H1 (cell line): ENCODE results near the gene CASS4. TPM values are rescaled to one million over a fixed set of nuclear protein-coding genes. Genes with fewer than 3 reads are reported as not detected.

Experiments
- CTCF ChIA-PET: fragments of 300-600 bp; sonication (Branson Sonifier 250); formaldehyde crosslinking; loops from one replicate; lab custom pipeline; 2021; ENCODE audit not compliant: partially characterized antibody; lab: Charles Lee
- POLR2A ChIA-PET: fragments of 300-600 bp; sonication (Branson Sonifier 250); formaldehyde crosslinking; loops from one replicate; lab custom pipeline; 2021; ENCODE audit warnings: inconsistent platforms; ENCODE audit not compliant: partially characterized antibody; lab: Charles Lee
- DNase-seq, 2 experiments: peaks; one replicate each; pipeline versions ENCODE4 v3.0.0 to v3.0.0-alpha.2; 2010 to 2022; ENCODE audit warnings: low spot score in 2 of 2, low read depth in 1 of 2, mixed read lengths in 1 of 2
- FAIRE-seq: peaks from 2 replicates; lab custom pipeline; 2011; peaks lifted over from hg19 to GRCh38; lab: Jason Lieb, UNC
- H2AFZ ChIP-seq: 2 replicates; pipeline ENCODE4 v1.8.1; 2012; ENCODE audit warnings: low read length, inconsistent platforms
- H2AK5ac ChIP-seq: 2 replicates; pipeline ENCODE4 v1.6.1; 2013; ENCODE audit warnings: low read depth, low read length
- H2BK120ac ChIP-seq: replicated peaks from 2 replicates; pipeline ENCODE3; 2013; ENCODE audit warnings: low read depth, low read length, inconsistent platforms
- H2BK12ac ChIP-seq: 2 replicates; pipeline ENCODE4 v1.6.1; 2013; ENCODE audit warnings: low read depth, low read length
- H2BK15ac ChIP-seq: 2 replicates; pipeline ENCODE4 v1.6.1; 2013; ENCODE audit warnings: low read length
- H2BK20ac ChIP-seq: 2 replicates; pipeline ENCODE4 v1.6.1; 2013; ENCODE audit warnings: low read length
- H2BK5ac ChIP-seq: 2 replicates; pipeline ENCODE4 v1.6.1; 2013; ENCODE audit warnings: low read depth, low read length
- H3K14ac ChIP-seq: 2 replicates; pipeline ENCODE4 v1.6.1; 2013; ENCODE audit warnings: inconsistent platforms; ENCODE audit not compliant: insufficient read length
- H3K18ac ChIP-seq: 2 replicates; pipeline ENCODE4 v1.6.1; 2013; ENCODE audit warnings: low read length; ENCODE audit errors: extremely low read depth
- H3K23ac ChIP-seq: 2 replicates; pipeline ENCODE4 v1.6.1; 2013; ENCODE audit warnings: inconsistent platforms; ENCODE audit not compliant: insufficient read length
- H3K23me2 ChIP-seq: 2 replicates; pipeline ENCODE4 v1.6.1; 2013; ENCODE audit warnings: low read depth, low read length
- H3K27ac ChIP-seq: 2 replicates; pipeline ENCODE4 v1.6.1; 2011; ENCODE audit warnings: low read depth, low read length, inconsistent platforms
- H3K27me3 ChIP-seq, 4 experiments: replicated peaks in 1 of 4; 1 replicate in 1 of 4; 2 replicates in 3 of 4; pipeline versions ENCODE4 v1.6.1 to v1.8.1; 2011 to 2013; ENCODE audit warnings: low read length in 3 of 4, mild to moderate bottlenecking in 3 of 4, inconsistent platforms in 2 of 4, mixed read lengths in 2 of 4, moderate library complexity in 1 of 4; ENCODE audit not compliant: control insufficient read depth in 3 of 4, insufficient read depth in 3 of 4; ENCODE audit errors: extremely low read depth in 1 of 4
- H3K36me3 ChIP-seq, 4 experiments: 2 replicates each; pipeline versions ENCODE4 v1.6.1 to v1.8.1; 2011 to 2013; ENCODE audit warnings: mild to moderate bottlenecking in 4 of 4, low read length in 3 of 4, moderate library complexity in 2 of 4, control low read depth in 1 of 4, inconsistent platforms in 1 of 4; ENCODE audit not compliant: insufficient read depth in 4 of 4, control insufficient read depth in 2 of 4
- H3K4ac ChIP-seq: replicated peaks from 2 replicates; pipeline ENCODE3; 2013; ENCODE audit warnings: low read length, low read depth, mixed read lengths, inconsistent platforms; ENCODE audit not compliant: insufficient read length
- H3K4me1 ChIP-seq, 4 experiments: replicated peaks in 1 of 4; 1 replicate in 1 of 4; 2 replicates in 3 of 4; pipeline versions ENCODE4 v1.6.1 to v1.8.1; 2011 to 2013; ENCODE audit warnings: low read length in 3 of 4, inconsistent platforms in 2 of 4, mixed read lengths in 1 of 4; ENCODE audit not compliant: insufficient read depth in 4 of 4, control insufficient read depth in 3 of 4
- H3K4me2 ChIP-seq, 2 experiments: 2 replicates each; pipeline versions ENCODE4 v1.6.1 to v1.8.1; 2011 to 2013; ENCODE audit warnings: low read depth in 2 of 2, low read length in 2 of 2, control low read depth in 1 of 2, inconsistent platforms in 1 of 2, mild to moderate bottlenecking in 1 of 2; ENCODE audit not compliant: insufficient read depth in 1 of 2
- H3K4me3 ChIP-seq, 4 experiments: fragments of 200-600, 300-600 bp in 1 of 4; sonication (generic), shearing (Covaris generic), sonication (Bioruptor Twin) in 1 of 4; 2 replicates each; pipeline versions ENCODE4 v1.5.1 to v1.8.1; 2011 to 2016; ENCODE audit warnings: low read length in 4 of 4, low read depth in 3 of 4, control low read depth in 2 of 4, inconsistent platforms in 2 of 4, mild to moderate bottlenecking in 2 of 4, mixed read lengths in 1 of 4, moderate library complexity in 1 of 4; ENCODE audit not compliant: insufficient read depth in 2 of 4; ENCODE audit errors: extremely low read depth in 1 of 4
- H3K56ac ChIP-seq: replicated peaks from 2 replicates; pipeline ENCODE3; 2013; ENCODE audit warnings: low read depth, mild to moderate bottlenecking, mixed read lengths, low read length, inconsistent platforms; ENCODE audit not compliant: insufficient read length
- H3K79me1 ChIP-seq: 2 replicates; pipeline ENCODE4 v1.6.1; 2013; ENCODE audit warnings: low read depth, low read length, control low read depth
- H3K79me2 ChIP-seq, 2 experiments: 2 replicates each; pipeline versions ENCODE4 v1.6.1 to v1.8.1; 2012 to 2013; ENCODE audit warnings: low read length in 2 of 2, mild to moderate bottlenecking in 2 of 2, inconsistent platforms in 1 of 2; ENCODE audit not compliant: insufficient read depth in 2 of 2, control insufficient read depth in 1 of 2
- H3K9ac ChIP-seq, 4 experiments: replicated peaks in 1 of 4; 1 replicate in 1 of 4; 2 replicates in 3 of 4; pipeline versions ENCODE4 v1.6.1 to v1.8.1; 2011 to 2013; ENCODE audit warnings: low read depth in 3 of 4, low read length in 3 of 4, control low read depth in 2 of 4, mild to moderate bottlenecking in 2 of 4, moderate library complexity in 2 of 4, inconsistent platforms in 1 of 4; ENCODE audit errors: extremely low read depth in 1 of 4
- H3K9me3 ChIP-seq, 2 experiments: 2 replicates each; pipeline versions ENCODE4 v1.6.1 to v1.8.1; 2012 to 2013; ENCODE audit warnings: mild to moderate bottlenecking in 2 of 2, moderate library complexity in 2 of 2, control low read depth in 1 of 2, inconsistent platforms in 1 of 2, low read depth in 1 of 2, low read length in 1 of 2, mixed read lengths in 1 of 2; ENCODE audit not compliant: insufficient read depth in 2 of 2
- H4K20me1 ChIP-seq, 2 experiments: replicated peaks in 1 of 2; 2 replicates each; pipeline versions ENCODE3 to v1.8.1; 2011 to 2013; ENCODE audit warnings: inconsistent platforms in 2 of 2, low read length in 2 of 2, mild to moderate bottlenecking in 1 of 2; ENCODE audit not compliant: insufficient read depth in 2 of 2, control insufficient read depth in 1 of 2
- H4K5ac ChIP-seq: 2 replicates; pipeline ENCODE4 v1.6.1; 2013; ENCODE audit warnings: low read length, low read depth, mixed read lengths, inconsistent platforms; ENCODE audit not compliant: insufficient read length
- H4K8ac ChIP-seq: 2 replicates; pipeline ENCODE4 v1.8.0; 2013; ENCODE audit warnings: mild to moderate bottlenecking, moderate library complexity, low read length, inconsistent platforms; ENCODE audit not compliant: insufficient read depth; ENCODE audit errors: extremely low read depth
- H4K91ac ChIP-seq: replicated peaks from 2 replicates; pipeline ENCODE3; 2013; ENCODE audit warnings: low read length, mixed read lengths, inconsistent platforms; ENCODE audit not compliant: insufficient read length
- EP300 ChIP-seq, 2 experiments: IDR thresholded peaks; 1 replicate in 1 of 2; 2 replicates in 1 of 2; pipeline ENCODE4 v1.6.1; 2011 to 2012; ENCODE audit warnings: low read depth in 2 of 2, low read length in 2 of 2, mild to moderate bottlenecking in 2 of 2, borderline replicate concordance in 1 of 2, inconsistent platforms in 1 of 2, moderate library complexity in 1 of 2
- FOSL1 ChIP-seq: IDR thresholded peaks from 2 replicates; pipeline ENCODE4 v1.6.1; 2011; ENCODE audit warnings: mild to moderate bottlenecking, low read depth, low read length, moderate library complexity; ENCODE audit not compliant: insufficient read depth
- ZNF274 ChIP-seq: IDR thresholded peaks from 2 replicates; pipeline ENCODE4 v1.7.0; 2012; ENCODE audit warnings: low read length, borderline replicate concordance; ENCODE audit errors: extremely low read depth
- WGBS, 2 experiments: shearing (Covaris generic) in 1 of 2; methylation state at CpG; one replicate each; pipeline versions ENCODE4 v1.1.6 to v1.1.7; 2013 to 2015; ENCODE audit warnings: low lambda C conversion rate in 2 of 2, mixed read lengths in 2 of 2, inconsistent platforms in 1 of 2, low coverage in 1 of 2, missing lambda C conversion rate in 1 of 2; ENCODE audit not compliant: insufficient replicate concordance in 2 of 2, insufficient coverage in 1 of 2, insufficient read length in 1 of 2; ENCODE audit errors: extremely low coverage in 1 of 2, missing lambda C conversion rate in 1 of 2; 5-methylcytosine and 5-hydroxymethylcytosine counted together
- polyA plus RNA-seq, 7 experiments: library from polyadenylated mRNA; depleted of rRNA in 3 of 7; stranded (reverse) in 5 of 7; unstranded in 2 of 7; fragments of >200 nt in 5 of 7; fragments of 200-250 nt in 2 of 7; gene quantifications; 1 replicate in 5 of 7; 2 replicates in 1 of 7; 4 replicates in 1 of 7; pipeline versions ENCODE4 v1.2.1 to v1.2.3, GENCODE V29; 2011 to 2013; ENCODE audit warnings: missing spikeins in 2 of 7, mixed read lengths in 2 of 7
- total RNA-seq: library from RNA; stranded (reverse); fragmentation: NEBNext Ultra II Directional; extraction: Animal tissue kit (Norgen Biotek cat#: 25700); gene quantifications from 2 replicates; pipeline ENCODE4 v1.2.1, GENCODE V29; 2021
- TF ChIP-seq, protein P1 (sequence below): IDR thresholded peaks from 2 replicates; pipeline ENCODE4 v1.6.1; 2012; ENCODE audit warnings: inconsistent platforms

CASS4 gene
- total and polyA plus RNA-seq, 2 of the 8 experiments (the other 6 are each of a cell fraction or from before 2014, with no cell fraction given), result not detected

DNA sequence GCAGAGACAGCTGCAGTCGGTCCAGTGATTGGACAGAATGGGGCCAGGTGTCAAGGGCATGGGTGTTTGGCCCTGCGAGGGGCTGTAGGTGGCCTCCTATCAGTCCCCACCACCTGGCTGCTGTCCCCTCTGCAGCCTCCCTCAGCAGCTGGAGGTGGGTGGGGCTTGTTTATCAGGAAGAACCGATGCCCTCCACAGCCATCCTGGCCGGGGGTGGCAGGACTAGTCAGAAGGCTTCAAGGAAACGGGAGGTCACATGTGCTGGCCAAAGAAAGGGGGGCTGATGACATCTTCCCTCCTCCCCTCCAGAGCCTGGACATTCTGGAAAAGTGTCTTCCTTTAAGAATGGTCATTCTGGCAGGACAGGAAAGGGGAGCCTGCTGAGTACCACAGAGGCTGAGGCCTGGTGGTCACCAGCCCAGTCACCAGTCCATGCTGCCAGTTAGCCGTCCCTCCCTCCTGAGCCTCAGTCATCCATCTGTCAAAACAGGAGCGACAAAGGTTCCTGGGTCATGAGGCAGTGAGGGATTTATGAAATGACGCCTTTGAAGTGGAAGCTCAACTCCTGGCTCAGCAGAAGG, 49.1 kb upstream of the CASS4 start:
- peaks cover 0 to 10% of the 10 kb centered on the region in 2 experiments for H4K20me1 ChIP-seq
- FAIRE-seq, result no peak
- H2BK20ac ChIP-seq, result no peak overlapping the region
- H2BK15ac ChIP-seq, result no peak overlapping the region
- H3K4me1 ChIP-seq, result peaks cover 4 to 11% (median 6%) of the 10 kb centered on the region in 4 experiments
- no peak overlapping the region for H2BK5ac ChIP-seq
- no peak overlapping the region for H2AK5ac ChIP-seq
- H3K27me3 ChIP-seq, result peaks cover 0 to 11% (median 8%) of the 10 kb centered on the region in 4 experiments; a peak in 4 of 7 replicates
- H3K23me2 ChIP-seq, result peaks cover 9% of the 10 kb centered on the region; the same call in 1 of the 2 replicates
- no peak overlapping the region for H3K56ac ChIP-seq
- no peaks in the 10 kb centered on the region for H3K79me1 ChIP-seq
- no peak overlapping the region for H4K5ac ChIP-seq
- no peak overlapping the region for H3K4ac ChIP-seq
- no peak for TF ChIP-seq ZNF274
- TF ChIP-seq, protein P1, sequence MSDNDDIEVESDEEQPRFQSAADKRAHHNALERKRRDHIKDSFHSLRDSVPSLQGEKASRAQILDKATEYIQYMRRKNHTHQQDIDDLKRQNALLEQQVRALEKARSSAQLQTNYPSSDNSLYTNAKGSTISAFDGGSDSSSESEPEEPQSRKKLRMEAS, result 0 out of 2 replicates have a peak, but pooled peaks have one; percentile 13
- TF ChIP-seq EP300 (IDR thresholded peaks at IDR 0.05; ENCODE audit: borderline replicate concordance in 1 of 2, low read depth in 2 of 2, low read length in 2 of 2), result no peak
- TF ChIP-seq FOSL1, result no peak
- no peaks in the 10 kb centered on the region for H3K79me2 ChIP-seq
- ChIA-PET CTCF (no interaction called here), POLR2A (no interaction called here)
- H2BK12ac ChIP-seq, result no peak overlapping the region
- no peak for DNase-seq
- H3K4me2 ChIP-seq, result no peak overlapping the region
- H2AFZ ChIP-seq, result no peak overlapping the region
- H4K8ac ChIP-seq, result no peak overlapping the region
- no peak overlapping the region for H3K23ac ChIP-seq
- H3K18ac ChIP-seq, result no peak overlapping the region
- 83% methylated on average over 8 of the region's 8 CpGs; no CpG with 5 or more reads in 1 of the 2 experiments for WGBS, 2 experiments
- H2BK120ac ChIP-seq, result no peak overlapping the region
- no peak overlapping the region for H3K4me3 ChIP-seq
- no peak overlapping the region for H3K9ac ChIP-seq
- H3K14ac ChIP-seq, result no peak overlapping the region
- H3K9me3 ChIP-seq, result no peaks in the 10 kb centered on the region
- H3K36me3 ChIP-seq, result no peaks in the 10 kb centered on the region
- no peak overlapping the region for H3K27ac ChIP-seq
- H4K91ac ChIP-seq, result no peak overlapping the region
